GM12801 (cell line): ENCODE results near the gene CDC42BPA.

Experiments used
- CTCF ChIP-seq: IDR thresholded peaks from one replicate; pipeline ENCODE4 v1.5.1; 2011; ENCODE audit warnings: control low read depth; ENCODE audit not compliant: insufficient read length; ENCODE audit errors: extremely low read depth

The CDC42BPA gene

GRCh38 chr1:227273557-227273956, 44.7 kb downstream of the CDC42BPA start:
- TF ChIP-seq CTCF: no peak

GRCh38 chr1:227272428-227272827, 45.9 kb downstream of the CDC42BPA start:
- no peak for TF ChIP-seq CTCF

GRCh38 chr1:227270554-227270953, 47.7 kb downstream of the CDC42BPA start:
- TF ChIP-seq CTCF: no peak

- TF ChIP-seq CTCF: no peak
Measured at GRCh38 chr1:227268943-227269342, 49.3 kb downstream of the CDC42BPA start.

GRCh38 chr1:227265891-227266290, 52.4 kb downstream of the CDC42BPA start:
- no peak for TF ChIP-seq CTCF

GRCh38 chr1:227263869-227264268, 54.4 kb downstream of the CDC42BPA start:
- TF ChIP-seq CTCF: no peak

- no peak for TF ChIP-seq CTCF
Measured at GRCh38 chr1:227261501-227261900, 56.8 kb downstream of the CDC42BPA start.

GRCh38 chr1:227260433-227260832, 57.9 kb downstream of the CDC42BPA start:
- no peak for TF ChIP-seq CTCF
